H1 (cell line): ENCODE results near the gene RABGGTA. TPM values are rescaled to one million over a fixed set of nuclear protein-coding genes. Genes with fewer than 3 reads are reported as not detected.

ENCODE experiments used
- ATF2 ChIP-seq: IDR thresholded peaks from 2 replicates; pipeline ENCODE4 v1.6.1; 2012; ENCODE audit warnings: low read length, inconsistent platforms
- CBX8 ChIP-seq: fragments of 300-800, 300-1000 bp; sonication (generic); IDR thresholded peaks from 2 replicates; pipeline ENCODE4 v1.7.1; 2016; ENCODE audit warnings: low read depth, low read length, borderline replicate concordance
- FOSL1 ChIP-seq: IDR thresholded peaks from 2 replicates; pipeline ENCODE4 v1.6.1; 2011; ENCODE audit warnings: mild to moderate bottlenecking, low read depth, low read length, moderate library complexity; ENCODE audit not compliant: insufficient read depth
- GTF2F1 ChIP-seq: IDR thresholded peaks from 2 replicates; pipeline ENCODE4 v1.6.1; 2012; ENCODE audit warnings: low read depth, low read length, improper control_type of control experiment, borderline replicate concordance
- KDM5A ChIP-seq: fragments of 200-600 bp; IDR thresholded peaks from 2 replicates; pipeline ENCODE4 v1.7.1; 2012; ENCODE audit warnings: mild to moderate bottlenecking, low read length, inconsistent platforms, mixed read lengths
- RNF2 ChIP-seq: fragments of 200-900, 300-1000 bp; sonication (generic); IDR thresholded peaks from 2 replicates; pipeline ENCODE4 v1.7.1; 2016; ENCODE audit warnings: borderline replicate concordance, low read depth, mild to moderate bottlenecking, antibody characterized with exemption, low read length; ENCODE audit not compliant: poor library complexity, severe bottlenecking; ENCODE audit errors: missing control alignments
- SUZ12 ChIP-seq: fragments of 200-600 bp; sonication (generic); IDR thresholded peaks from 2 replicates; pipeline ENCODE4 v1.6.1; 2012; ENCODE audit warnings: mild to moderate bottlenecking, inconsistent platforms, low read length, moderate library complexity, mixed read lengths
- TAF1 ChIP-seq: IDR thresholded peaks from 2 replicates; pipeline ENCODE4 v1.6.1; 2011; ENCODE audit warnings: mild to moderate bottlenecking, low read depth, low read length
- polyA plus RNA-seq, 7 experiments: library from polyadenylated mRNA; depleted of rRNA in 3 of 7; stranded (reverse) in 5 of 7; unstranded in 2 of 7; fragments of >200 nt in 5 of 7; fragments of 200-250 nt in 2 of 7; gene quantifications; 1 replicate in 5 of 7; 2 replicates in 1 of 7; 4 replicates in 1 of 7; pipeline versions ENCODE4 v1.2.1 to v1.2.3, GENCODE V29; 2011 to 2013; ENCODE audit warnings: missing spikeins in 2 of 7, mixed read lengths in 2 of 7
- total RNA-seq: library from RNA; stranded (reverse); fragmentation: NEBNext Ultra II Directional; extraction: Animal tissue kit (Norgen Biotek cat#: 25700); gene quantifications from 2 replicates; pipeline ENCODE4 v1.2.1, GENCODE V29; 2021

The RABGGTA gene
- total and polyA plus RNA-seq, 2 of the 8 experiments (the other 6 are each of a cell fraction or from before 2014, with no cell fraction given): 16.0 to 49.8 TPM

GRCh38 chr14:24254630-24255392 lies 16.6 kb downstream of the RABGGTA start (continued):
- TF ChIP-seq ATF2: no peak
- no peak for TF ChIP-seq CBX8
- no peak for TF ChIP-seq SUZ12
- TF ChIP-seq KDM5A: no peak
- TF ChIP-seq TAF1: no peak
- no peak for TF ChIP-seq GTF2F1
- no peak for TF ChIP-seq RNF2
- TF ChIP-seq FOSL1: no peak
